Esophagus muscularis mucosa (tissue), 4 donors: Measurements from ENCODE around the gene CAPRIN1. TPM values are rescaled to one million over a fixed set of nuclear protein-coding genes. Genes with fewer than 3 reads are reported as not detected.
"Not testable (repeated sequence)": the region's sequence is repeated elsewhere in the genome, so short reads cannot be mapped to it uniquely, and the experiment has no call there.

Source experiments
- DNase-seq: peaks from one replicate; pipeline ENCODE4 v3.0.0-alpha.2; 2017; ENCODE audit errors: extremely low spot score
- H3K27ac ChIP-seq, 4 donors: fragments of 200-600 bp; sonication (generic); replicated peaks in 1 of 4; 1 replicate in 3 of 4; 2 replicates in 1 of 4; pipeline ENCODE4 v1.5.1; 2016 to 2019; ENCODE audit warnings: mild to moderate bottlenecking in 1 of 4
- H3K27me3 ChIP-seq, 4 donors: fragments of 200-600 bp; sonication (generic); one replicate each; pipeline versions ENCODE4 v1.5.1 to v1.6.0; 2016 to 2019
- H3K36me3 ChIP-seq, 4 donors: fragments of 200-600 bp; sonication (generic); one replicate each; pipeline ENCODE4 v1.5.1; 2016 to 2019
- H3K4me1 ChIP-seq, 4 donors: fragments of 200-600 bp; sonication (generic); one replicate each; pipeline ENCODE4 v1.5.1; 2016 to 2019
- H3K4me3 ChIP-seq, 4 donors: fragments of 200-600 bp; sonication (generic); 1 replicate in 2 of 4; 2 replicates in 2 of 4; pipeline ENCODE4 v1.5.1; 2016 to 2019; ENCODE audit warnings: mild to moderate bottlenecking in 4 of 4, moderate library complexity in 1 of 4
- H3K9me3 ChIP-seq, 4 donors: fragments of 200-600 bp; sonication (generic); 1 replicate in 3 of 4; 2 replicates in 1 of 4; pipeline ENCODE4 v1.5.1; 2016 to 2019
- CTCF ChIP-seq, 3 experiments: fragments of 200-600 bp in 2 of 3; fragments of 450-650 bp in 1 of 3; sonication (generic) in 2 of 3; IDR thresholded peaks; one replicate each; pipeline ENCODE4 v1.5.1; 2017 to 2019; ENCODE audit warnings: antibody characterized with exemption in 3 of 3, mild to moderate bottlenecking in 2 of 3, moderate library complexity in 1 of 3
- EP300 ChIP-seq: sonication (generic); formaldehyde crosslinking; IDR thresholded peaks from one replicate; pipeline ENCODE4 v1.6.1; 2017; ENCODE audit warnings: antibody characterized with exemption
- POLR2A ChIP-seq: fragments of 450-650 bp; IDR thresholded peaks from one replicate; pipeline ENCODE4 v1.6.1; 2017; ENCODE audit warnings: antibody characterized with exemption, moderate library complexity, mild to moderate bottlenecking, low read depth
- POLR2AphosphoS5 ChIP-seq, 2 donors: sonication (generic); formaldehyde crosslinking; IDR thresholded peaks; one replicate each; pipeline ENCODE4 v1.6.1; 2017; ENCODE audit warnings: antibody characterized with exemption in 2 of 2
- WGBS: methylation state at CpG from one replicate; pipeline ENCODE4 v1.1.5; 2018; 5-methylcytosine and 5-hydroxymethylcytosine counted together
- intact Hi-C: fragments of 100-400 bp; cut with DNase I; formaldehyde crosslinking; loops from one replicate; pipeline ENCODE4 v1.15.1; 2023
- total RNA-seq, 4 donors: library from RNA; depleted of rRNA; stranded (reverse); fragments of >200 nt; gene quantifications; one replicate each; pipeline versions ENCODE4 v1.1.0 to v1.2.1, GENCODE V29; 2016

Gene CAPRIN1
- total RNA-seq, 4 donors from 2014 or later: 99.9 to 152 (median 103) TPM

DNA sequence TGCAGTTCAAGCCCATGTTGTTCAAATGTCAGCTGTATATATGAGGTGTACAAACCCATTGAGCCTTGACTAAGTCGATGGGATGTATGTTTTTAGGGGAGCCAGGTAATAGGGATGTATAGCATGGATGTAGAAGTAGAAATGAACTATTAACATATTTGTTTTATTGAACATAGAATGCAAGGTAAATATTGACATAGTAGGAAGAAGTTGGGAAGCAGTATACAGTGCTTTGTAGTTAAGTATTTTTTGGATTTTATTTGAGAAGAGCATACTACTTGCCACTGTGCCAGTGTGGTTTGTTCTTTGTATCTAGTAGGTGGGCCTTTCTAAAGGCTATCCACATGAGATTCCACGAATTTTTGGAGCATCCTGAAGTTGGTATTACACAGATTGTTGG, 33.1 kb downstream of the CAPRIN1 start:
- intact Hi-C loops: no loop called here
- DNase-seq: no peak
- 91% methylated on average over 2 of the region's 2 CpGs for WGBS
- TF ChIP-seq EP300 (no peak), CTCF (IDR thresholded peaks at IDR 0.05) (no peak), POLR2A (no peak)
- peaks cover 71 to 100% (median 92%) of the 10 kb centered on the region in 4 donors for H3K36me3 ChIP-seq
- no peaks in the 10 kb centered on the region for H3K4me1 ChIP-seq
- H3K27me3 ChIP-seq: no peaks in the 10 kb centered on the region
- no peak overlapping the region for H3K27ac ChIP-seq
- no peak overlapping the region for H3K4me3 ChIP-seq
- no peaks in the 10 kb centered on the region for H3K9me3 ChIP-seq

- DNase-seq: no peak
- Histone ChIP-seq H3K4me1 (no peaks in the 10 kb centered on the region), H3K4me3 (no peak overlapping the region), H3K27me3 (no peaks in the 10 kb centered on the region), H3K36me3 (peaks cover 71 to 100% (median 92%) of the 10 kb centered on the region in 4 donors), H3K9me3 (no peaks in the 10 kb centered on the region), H3K27ac (no peak overlapping the region)
- whole genome bisulfite sequencing: 88% methylated on average over 4 of the region's 4 CpGs
- TF ChIP-seq POLR2AphosphoS5 (IDR thresholded peaks at IDR 0.05) (no peak), POLR2A (no peak), EP300 (no peak), CTCF (IDR thresholded peaks at IDR 0.05) (no peak)
- intact Hi-C loops: no loop called here
Observed at GRCh38 chr11:34086554-34087283, 35.2 kb downstream of the CAPRIN1 start.

DNA sequence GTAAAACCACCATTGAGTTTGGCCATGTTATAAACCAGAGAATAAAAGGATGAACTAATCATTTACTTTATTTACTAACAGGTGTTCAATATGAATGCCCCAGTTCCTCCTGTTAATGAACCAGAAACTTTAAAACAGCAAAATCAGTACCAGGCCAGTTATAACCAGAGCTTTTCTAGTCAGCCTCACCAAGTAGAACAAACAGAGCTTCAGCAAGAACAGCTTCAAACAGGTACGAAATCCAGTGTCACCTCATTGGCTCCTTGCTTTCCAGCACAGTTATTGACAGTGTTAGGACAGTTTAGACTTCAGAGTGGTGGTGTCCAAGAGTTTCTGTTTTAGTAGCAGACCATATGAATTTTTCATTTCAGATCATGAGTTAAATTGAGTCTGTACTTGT, 40.3 kb downstream of the CAPRIN1 start:
- H3K4me1 ChIP-seq: no peaks in the 10 kb centered on the region
- H3K4me3 ChIP-seq: no peak overlapping the region
- H3K27ac ChIP-seq: no peak overlapping the region
- TF ChIP-seq CTCF (IDR thresholded peaks at IDR 0.05) (no peak), POLR2A (no peak), POLR2AphosphoS5 (IDR thresholded peaks at IDR 0.05) (no peak), EP300 (no peak)
- H3K27me3 ChIP-seq: no peaks in the 10 kb centered on the region
- intact Hi-C loops: no loop called here
- H3K9me3 ChIP-seq: no peaks in the 10 kb centered on the region
- 92% methylated on average over 1 of the region's 1 CpG for WGBS
- peaks cover 62 to 100% (median 91%) of the 10 kb centered on the region in 4 donors for H3K36me3 ChIP-seq
- DNase-seq: no peak

- H3K27ac ChIP-seq, intact Hi-C loops, H3K4me1 ChIP-seq, H3K4me3 ChIP-seq, H3K27me3 ChIP-seq, DNase-seq, H3K9me3 ChIP-seq: not testable (repeated sequence)
- 91% methylated on average over 2 of the region's 2 CpGs for WGBS
- peaks cover 66 to 100% (median 96%) of the 10 kb centered on the region in 4 donors for H3K36me3 ChIP-seq
Observed at GRCh38 chr11:34094900-34095299, 43.4 kb downstream of the CAPRIN1 start.

GRCh38 chr11:34098813-34099212, 47.3 kb downstream of the CAPRIN1 start:
- intact Hi-C loops: no loop called here
- no peaks in the 10 kb centered on the region for H3K27me3 ChIP-seq
- no peaks in the 10 kb centered on the region for H3K9me3 ChIP-seq
- 94% methylated on average over 2 of the region's 2 CpGs for WGBS
- no peak overlapping the region for H3K27ac ChIP-seq
- H3K4me1 ChIP-seq: no peaks in the 10 kb centered on the region
- H3K36me3 ChIP-seq: peaks cover 35 to 92% (median 72%) of the 10 kb centered on the region in 4 donors
- no peak for DNase-seq
- H3K4me3 ChIP-seq: no peak overlapping the region
- no peak for TF ChIP-seq CTCF (IDR thresholded peaks at IDR 0.05)
- no peak for TF ChIP-seq EP300
- no peak for TF ChIP-seq POLR2AphosphoS5 (IDR thresholded peaks at IDR 0.05)
- TF ChIP-seq POLR2A: no peak
